PC-9 (cell line): ENCODE data around the gene NECTIN1. TPM values are rescaled to one million over a fixed set of nuclear protein-coding genes. Genes with fewer than 3 reads are reported as not detected.

ENCODE experiments used
- BruUV-seq: library from RNA; stranded (reverse); fragments of 400-500 nt; replicated peaks from 2 replicates; lab custom pipeline; 2021; lab: Mats Ljungman, UMichigan
- CTCF ChIA-PET: fragments of 300-600 bp; sonication (Branson Sonifier 250); formaldehyde crosslinking; loops from one replicate; lab custom pipeline; 2022; ENCODE audit warnings: antibody characterized with exemption; lab: Charles Lee
- POLR2A ChIA-PET: fragments of 300-600 bp; sonication (Branson Sonifier 250); formaldehyde crosslinking; loops from one replicate; lab custom pipeline; 2022; ENCODE audit warnings: antibody characterized with exemption; ENCODE audit not compliant: unreplicated experiment; lab: Charles Lee
- DNase-seq, 2 experiments: peaks; one replicate each; pipeline versions ENCODE4 v3.0.0 to v3.0.0-alpha.2; 2015 to 2022; ENCODE audit warnings: mixed read lengths in 1 of 2
- H2AFZ ChIP-seq: fragments of 200-600 bp; sonication (generic); 2 replicates; pipeline ENCODE4 v1.8.1; 2017; ENCODE audit warnings: antibody characterized with exemption
- H3F3A ChIP-seq: fragments of 200-600 bp; sonication (generic); 2 replicates; pipeline ENCODE4 v1.8.1; 2017; ENCODE audit warnings: antibody characterized with exemption, mild to moderate bottlenecking, low read depth; ENCODE audit not compliant: insufficient read depth
- H3K27ac ChIP-seq: fragments of 200-600 bp; sonication (generic); 2 replicates; pipeline ENCODE4 v1.6.1; 2016; ENCODE audit warnings: mixed run types
- H3K27me3 ChIP-seq: fragments of 200-600 bp; sonication (generic); 2 replicates; pipeline ENCODE4 v1.6.1; 2016; ENCODE audit warnings: low read depth, mixed run types; ENCODE audit not compliant: insufficient read depth
- H3K36me3 ChIP-seq: fragments of 200-600 bp; sonication (generic); 2 replicates; pipeline ENCODE4 v1.6.1; 2016; ENCODE audit warnings: low read depth, mixed run types
- H3K4me1 ChIP-seq: fragments of 200-600 bp; sonication (generic); replicated peaks from 2 replicates; pipeline ENCODE4 v1.6.1; 2016; ENCODE audit warnings: mixed run types; ENCODE audit not compliant: insufficient read depth
- H3K4me2 ChIP-seq: fragments of 200-600 bp; sonication (generic); 2 replicates; pipeline ENCODE4 v1.6.1; 2017; ENCODE audit warnings: mixed run types
- H3K4me3 ChIP-seq: fragments of 200-600 bp; sonication (generic); 2 replicates; pipeline ENCODE4 v1.6.1; 2016; ENCODE audit warnings: mixed run types
- H3K79me2 ChIP-seq: fragments of 200-600 bp; sonication (generic); 2 replicates; pipeline ENCODE4 v1.6.1; 2017; ENCODE audit warnings: low read depth, mixed run types
- H3K9me2 ChIP-seq: fragments of 200-600 bp; sonication (generic); 2 replicates; pipeline ENCODE4 v1.8.1; 2017; ENCODE audit warnings: mild to moderate bottlenecking; ENCODE audit not compliant: insufficient read depth
- H3K9me3 ChIP-seq: fragments of 200-600 bp; sonication (generic); 2 replicates; pipeline ENCODE4 v1.8.1; 2016; ENCODE audit warnings: low read depth; ENCODE audit not compliant: insufficient read depth
- H4K20me1 ChIP-seq: fragments of 200-600 bp; sonication (generic); 2 replicates; pipeline ENCODE4 v1.8.1; 2017; ENCODE audit not compliant: insufficient read depth
- CTCF ChIP-seq: fragments of 200-600 bp; sonication (generic); conservative IDR thresholded peaks from 2 replicates; pipeline ENCODE4 v1.6.1; 2017; ENCODE audit warnings: mixed run types, antibody characterized with exemption, mild to moderate bottlenecking, moderate library complexity
- EZH2 ChIP-seq: fragments of 200-600 bp; sonication (generic); IDR thresholded peaks from 2 replicates; pipeline ENCODE4 v1.8.0; 2017; ENCODE audit warnings: antibody characterized with exemption, low read depth
- intact Hi-C: fragments of 100-400 bp; cut with micrococcal nuclease; formaldehyde crosslinking; loops from one replicate; pipeline ENCODE4 v1.10.0; 2022; ENCODE audit not compliant: unreplicated experiment
- total RNA-seq: library from RNA; stranded (reverse); gene quantifications from 2 replicates; pipeline ENCODE4 v1.2.3, GENCODE V29; 2021

Gene NECTIN1
- total RNA-seq, 1 experiment from 2014 or later: 17.6 TPM

- Histone ChIP-seq H3K36me3 (no peaks in the 10 kb centered on the region), H3K4me2 (no peak overlapping the region), H3K9me2 (no peaks in the 10 kb centered on the region), H3K79me2 (no peaks in the 10 kb centered on the region), H3K9me3 (no peaks in the 10 kb centered on the region), H3K4me1 (no peaks in the 10 kb centered on the region), H3K4me3 (no peak overlapping the region), H2AFZ (no peak overlapping the region), H3K27me3 (0 out of 2 replicates have a peak, but pooled peaks cover 15% of the 10 kb centered on the region), H4K20me1 (no peaks in the 10 kb centered on the region), H3F3A (no peaks in the 10 kb centered on the region), H3K27ac (no peak overlapping the region)
- no TSS peak for BruUV-seq
- DNase-seq: no peak
- CTCF ChIA-PET: interaction anchor here (0.6 kb wide), 1 partner anchor 33 kb away, joined by 3 read pairs; no protein-coding TSS in a partner anchor
- TF ChIP-seq EZH2: no peak
- no peak for TF ChIP-seq CTCF
- intact Hi-C loops: no loop called here
- POLR2A ChIA-PET: no interaction called here
Measured at GRCh38 chr11:119623682-119624081, 105.3 kb downstream of the NECTIN1 start.

DNA sequence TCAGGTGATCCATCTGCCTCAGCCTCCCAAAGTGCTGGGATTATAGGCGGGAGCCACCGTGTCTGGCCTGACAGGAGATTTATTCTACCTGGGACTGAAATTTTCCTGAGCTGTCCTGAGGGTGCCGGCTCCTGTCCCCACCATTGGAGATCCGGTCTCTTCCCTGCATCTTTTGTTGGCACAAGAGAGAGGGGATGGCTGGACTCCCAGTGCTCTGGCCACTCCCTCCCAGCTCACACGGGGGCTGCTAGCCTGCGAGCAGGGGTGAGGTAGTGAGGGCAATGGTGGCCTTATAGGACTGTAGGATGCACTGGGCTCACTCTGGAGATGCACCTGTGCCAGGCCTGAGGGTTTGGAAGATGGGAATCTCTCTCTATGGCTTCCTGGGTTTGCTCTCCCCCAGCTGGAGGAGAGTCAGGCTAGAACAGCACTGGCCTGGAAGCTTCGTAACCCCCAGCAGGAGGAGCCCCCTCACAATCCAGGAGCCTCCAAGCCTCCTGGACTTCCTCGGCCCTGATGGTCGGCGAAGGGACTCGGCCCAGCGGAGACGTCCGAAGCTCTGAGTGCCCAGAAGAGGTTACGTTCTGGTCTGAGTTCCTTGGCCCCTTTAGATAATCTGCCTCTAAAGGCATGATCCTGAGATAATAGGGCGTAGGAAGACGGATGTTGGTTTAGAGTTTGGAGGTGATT is 106.4 kb downstream of the NECTIN1 start:
- Histone ChIP-seq H3K27ac (no peak overlapping the region), H3K79me2 (no peaks in the 10 kb centered on the region), H3K36me3 (no peaks in the 10 kb centered on the region), H3K27me3 (0 out of 2 replicates have a peak, but pooled peaks cover 14% of the 10 kb centered on the region), H3K4me2 (no peak overlapping the region), H3K4me3 (no peak overlapping the region), H3K4me1 (no peaks in the 10 kb centered on the region), H3K9me3 (no peaks in the 10 kb centered on the region), H3K9me2 (no peaks in the 10 kb centered on the region), H2AFZ (no peak overlapping the region), H4K20me1 (no peaks in the 10 kb centered on the region), H3F3A (no peaks in the 10 kb centered on the region)
- no TSS peak for BruUV-seq
- CTCF ChIA-PET: no interaction called here
- TF ChIP-seq EZH2: no peak
- no peak for TF ChIP-seq CTCF
- intact Hi-C loops: no loop called here
- DNase-seq: no peak
- POLR2A ChIA-PET: no interaction called here

DNA sequence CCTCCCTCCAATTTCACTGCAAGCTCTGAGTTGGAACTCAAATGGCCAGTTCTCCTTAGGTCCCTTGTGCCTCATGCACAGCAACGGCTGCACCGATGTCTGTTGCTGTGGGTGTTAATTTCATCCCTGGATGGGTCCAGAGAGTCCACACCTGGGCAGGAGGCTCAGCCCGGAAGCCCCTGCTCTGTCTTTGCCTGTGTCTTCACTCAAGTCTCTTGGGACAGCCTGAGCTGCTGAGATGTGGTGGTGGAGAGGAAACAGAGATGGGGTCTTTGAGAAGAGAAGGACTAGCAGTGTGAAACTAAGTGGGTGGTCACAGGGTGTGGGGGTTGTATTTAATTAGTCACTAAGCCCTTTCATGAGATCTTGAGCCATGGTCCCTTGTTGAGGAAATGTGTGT is 109.3 kb downstream of the NECTIN1 start:
- no peaks in the 10 kb centered on the region for H4K20me1 ChIP-seq
- no peak overlapping the region for H3K27ac ChIP-seq
- H3F3A ChIP-seq: peaks cover 6% of the 10 kb centered on the region; the same call in 1 of the 2 replicates
- no peaks in the 10 kb centered on the region for H3K9me2 ChIP-seq
- H3K4me2 ChIP-seq: no peak overlapping the region
- no peak overlapping the region for H2AFZ ChIP-seq
- peaks cover 14% of the 10 kb centered on the region for H3K4me1 ChIP-seq
- H3K79me2 ChIP-seq: no peaks in the 10 kb centered on the region
- intact Hi-C loops: no loop called here
- H3K9me3 ChIP-seq: no peaks in the 10 kb centered on the region
- no peak for TF ChIP-seq CTCF
- no peak for TF ChIP-seq EZH2
- H3K27me3 ChIP-seq: no peaks in the 10 kb centered on the region
- no peak for DNase-seq
- CTCF ChIA-PET: no interaction called here
- POLR2A ChIA-PET: no interaction called here
- no TSS peak for BruUV-seq
- no peak overlapping the region for H3K4me3 ChIP-seq
- no peaks in the 10 kb centered on the region for H3K36me3 ChIP-seq
